ENCODE data around the gene A4GALT.

Gene A4GALT

GRCh38 chr22:42701694-42702093 is 19.0 kb downstream of the A4GALT start:
- DNase-seq (ENCODE audit: low spot score): no peak

- no peak for DNase-seq (ENCODE audit: low spot score)
Observed at GRCh38 chr22:42700901-42701300, 19.8 kb downstream of the A4GALT start.

- DNase-seq (ENCODE audit: low spot score): no peak
Observed at GRCh38 chr22:42700355-42700754, 20.3 kb downstream of the A4GALT start.

- DNase-seq (ENCODE audit: low spot score): no peak
Observed at GRCh38 chr22:42699976-42700352, 20.7 kb downstream of the A4GALT start.

- DNase-seq (ENCODE audit: low spot score): no peak
Observed at GRCh38 chr22:42699281-42699975, 21.2 kb downstream of the A4GALT start.

- DNase-seq (ENCODE audit: low spot score): no peak
Observed at GRCh38 chr22:42697542-42698013, 23.1 kb downstream of the A4GALT start.

- DNase-seq (ENCODE audit: low spot score): no peak
Observed at GRCh38 chr22:42696331-42696967, 24.2 kb downstream of the A4GALT start.

GRCh38 chr22:42695294-42695693 is 25.4 kb downstream of the A4GALT start:
- no peak for DNase-seq (ENCODE audit: low spot score)

- DNase-seq (ENCODE audit: low spot score): no peak
Observed at GRCh38 chr22:42693763-42694683, 26.6 kb downstream of the A4GALT start.

GRCh38 chr22:42693055-42693762 is 27.5 kb downstream of the A4GALT start:
- no peak for DNase-seq (ENCODE audit: low spot score)

- DNase-seq (ENCODE audit: low spot score): no peak
Observed at GRCh38 chr22:42692239-42693054, 28.2 kb downstream of the A4GALT start.

GRCh38 chr22:42691440-42691839 is 29.2 kb downstream of the A4GALT start:
- no peak for DNase-seq (ENCODE audit: low spot score)

GRCh38 chr22:42688241-42689211 is 32.1 kb downstream of the A4GALT start:
- DNase-seq (ENCODE audit: low spot score): no peak

GRCh38 chr22:42686756-42687491 is 33.7 kb downstream of the A4GALT start:
- DNase-seq (ENCODE audit: low spot score): no peak

GRCh38 chr22:42685941-42686653 is 34.6 kb downstream of the A4GALT start:
- DNase-seq (ENCODE audit: low spot score): no peak

GRCh38 chr22:42684462-42685195 is 36.0 kb downstream of the A4GALT start:
- no peak for DNase-seq (ENCODE audit: low spot score)

- no peak for DNase-seq (ENCODE audit: low spot score)
Observed at GRCh38 chr22:42683578-42684283, 36.9 kb downstream of the A4GALT start.
